OCI-LY3 (cell line): ENCODE data around the gene CHST13.
A peak's percentile ranks its signal among the peaks of the same experiment; 100 is the strongest.

Source experiments
- H2AFZ ChIP-seq: fragments of 200-600, 300-600 bp; shearing (Covaris generic); 2 replicates; pipeline ENCODE4 v1.6.0; 2014; ENCODE audit warnings: antibody characterized with exemption, low read depth, low read length
- H3K27ac ChIP-seq: fragments of 200-600, 300-600 bp; sonication (generic); 2 replicates; pipeline ENCODE4 v1.5.1; 2014; ENCODE audit warnings: mild to moderate bottlenecking, low read length, moderate library complexity, mixed read lengths
- H3K27me3 ChIP-seq: fragments of 200-600, 300-600 bp; sonication (generic); 2 replicates; pipeline ENCODE4 v1.6.1; 2014; ENCODE audit warnings: low read depth, low read length, mixed read lengths
- H3K36me3 ChIP-seq: fragments of 200-600, 300-600 bp; sonication (generic); replicated peaks from 2 replicates; pipeline ENCODE3; 2014; ENCODE audit warnings: low read depth, low read length, mixed read lengths
- H3K4me1 ChIP-seq: fragments of 300-600, 200-600 bp; sonication (generic); 2 replicates; pipeline ENCODE4 v1.6.1; 2014; ENCODE audit warnings: low read length, mixed read lengths
- H3K4me2 ChIP-seq: fragments of 200-600, 300-600 bp; sonication (generic); 2 replicates; pipeline ENCODE4 v1.6.1; 2014; ENCODE audit warnings: low read length, mixed read lengths
- H3K4me3 ChIP-seq: fragments of 300-600, 200-600 bp; sonication (generic); 2 replicates; pipeline ENCODE4 v1.5.1; 2014; ENCODE audit warnings: antibody characterized with exemption, mild to moderate bottlenecking, low read length, moderate library complexity
- H3K79me2 ChIP-seq: fragments of 300-600, 200-600 bp; shearing (Covaris generic); 2 replicates; pipeline ENCODE4 v1.6.1; 2014; ENCODE audit warnings: mild to moderate bottlenecking, low read length, mixed read lengths
- H3K9ac ChIP-seq: fragments of 300-600, 200-600 bp; shearing (Covaris generic); 2 replicates; pipeline ENCODE4 v1.6.0; 2014; ENCODE audit warnings: mild to moderate bottlenecking, low read length, moderate library complexity
- H3K9me3 ChIP-seq: fragments of 200-600, 300-600 bp; shearing (Covaris generic); 2 replicates; pipeline ENCODE4 v1.6.1; 2014; ENCODE audit warnings: low read length, mixed read lengths; ENCODE audit not compliant: insufficient read depth
- H4K20me1 ChIP-seq: fragments of 200-600, 300-600 bp; sonication (generic); 2 replicates; pipeline ENCODE4 v1.6.1; 2016; ENCODE audit warnings: low read length, mixed read lengths; ENCODE audit not compliant: insufficient read depth
- CTCF ChIP-seq: fragments of 200-600, 300-600 bp; sonication (generic); IDR thresholded peaks from 2 replicates; pipeline ENCODE4 v1.5.1; 2014; ENCODE audit warnings: antibody characterized with exemption, low read length, low read depth
- EZH2phosphoT487 ChIP-seq: fragments of 200-600 bp; shearing (Covaris generic); IDR thresholded peaks from 2 replicates; pipeline ENCODE4 v1.6.1; 2018; ENCODE audit warnings: antibody characterized with exemption, mixed run types, low read depth

The CHST13 gene

GRCh38 chr3:126519506-126520455 lies 4.2 kb upstream of the CHST13 start:
- no peaks in the 10 kb centered on the region for H3K9me3 ChIP-seq
- TF ChIP-seq CTCF: no peak
- no peak overlapping the region for H2AFZ ChIP-seq
- no peaks in the 10 kb centered on the region for H3K27me3 ChIP-seq
- no peak overlapping the region for H3K9ac ChIP-seq
- no peak overlapping the region for H3K4me2 ChIP-seq
- no peaks in the 10 kb centered on the region for H4K20me1 ChIP-seq
- H3K79me2 ChIP-seq: no peaks in the 10 kb centered on the region
- H3K27ac ChIP-seq: no peak overlapping the region
- H3K36me3 ChIP-seq: no peaks in the 10 kb centered on the region
- no peak overlapping the region for H3K4me3 ChIP-seq
- no peaks in the 10 kb centered on the region for H3K4me1 ChIP-seq

GRCh38 chr3:126521122-126521891 lies 2.6 kb upstream of the CHST13 start:
- H3K4me1 ChIP-seq: no peaks in the 10 kb centered on the region
- H3K9me3 ChIP-seq: no peaks in the 10 kb centered on the region
- H3K27me3 ChIP-seq: no peaks in the 10 kb centered on the region
- H3K9ac ChIP-seq: no peak overlapping the region
- no peaks in the 10 kb centered on the region for H4K20me1 ChIP-seq
- no peak overlapping the region for H3K4me2 ChIP-seq
- H3K27ac ChIP-seq: no peak overlapping the region
- no peak overlapping the region for H3K4me3 ChIP-seq
- H3K79me2 ChIP-seq: no peaks in the 10 kb centered on the region
- H3K36me3 ChIP-seq: no peaks in the 10 kb centered on the region
- no peak for TF ChIP-seq EZH2phosphoT487
- no peak overlapping the region for H2AFZ ChIP-seq

GRCh38 chr3:126522363-126522788 lies 1.6 kb upstream of the CHST13 start:
- Histone ChIP-seq H3K4me3 (no peak overlapping the region), H3K9me3 (no peaks in the 10 kb centered on the region), H3K79me2 (no peaks in the 10 kb centered on the region), H3K27ac (no peak overlapping the region), H3K36me3 (no peaks in the 10 kb centered on the region), H3K4me2 (no peak overlapping the region), H3K9ac (no peak overlapping the region), H2AFZ (no peak overlapping the region), H4K20me1 (no peaks in the 10 kb centered on the region), H3K27me3 (no peaks in the 10 kb centered on the region), H3K4me1 (no peaks in the 10 kb centered on the region)
- peak; percentile 88 for TF ChIP-seq CTCF
- no peak for TF ChIP-seq EZH2phosphoT487

- Histone ChIP-seq H3K4me3 (no peak overlapping the region), H2AFZ (no peak overlapping the region), H4K20me1 (no peaks in the 10 kb centered on the region), H3K79me2 (no peaks in the 10 kb centered on the region), H3K9ac (no peak overlapping the region), H3K27me3 (no peaks in the 10 kb centered on the region), H3K9me3 (no peaks in the 10 kb centered on the region), H3K4me2 (no peak overlapping the region), H3K36me3 (no peaks in the 10 kb centered on the region), H3K27ac (no peak overlapping the region), H3K4me1 (no peaks in the 10 kb centered on the region)
- TF ChIP-seq CTCF (no peak), EZH2phosphoT487 (no peak)
Measured at GRCh38 chr3:126524429-126524988, 554 bp downstream of the CHST13 start.
